ENCODE data around the gene RPS15. TPM values are rescaled to one million over a fixed set of nuclear protein-coding genes. Genes with fewer than 3 reads are reported as not detected.

RPS15 gene
- total and polyA plus RNA-seq, 2 donors (not counting 3 experiments of a cell fraction or from before 2014, with no cell fraction given), result 1,260 to 3,270 TPM

GRCh38 chr19:1399745-1400144 lies 38.5 kb upstream of the RPS15 start:
- H3K27ac ChIP-seq (ENCODE audit: insufficient read depth, low read depth, low read length), result no peak overlapping the region
- ChIA-PET POLR2A (no interaction called here), CTCF (no interaction called here)
- TF ChIP-seq POLR2A (IDR thresholded peaks at IDR 0.05; ENCODE audit: low read depth, low read length), result no peak
- TF ChIP-seq, protein P1, sequence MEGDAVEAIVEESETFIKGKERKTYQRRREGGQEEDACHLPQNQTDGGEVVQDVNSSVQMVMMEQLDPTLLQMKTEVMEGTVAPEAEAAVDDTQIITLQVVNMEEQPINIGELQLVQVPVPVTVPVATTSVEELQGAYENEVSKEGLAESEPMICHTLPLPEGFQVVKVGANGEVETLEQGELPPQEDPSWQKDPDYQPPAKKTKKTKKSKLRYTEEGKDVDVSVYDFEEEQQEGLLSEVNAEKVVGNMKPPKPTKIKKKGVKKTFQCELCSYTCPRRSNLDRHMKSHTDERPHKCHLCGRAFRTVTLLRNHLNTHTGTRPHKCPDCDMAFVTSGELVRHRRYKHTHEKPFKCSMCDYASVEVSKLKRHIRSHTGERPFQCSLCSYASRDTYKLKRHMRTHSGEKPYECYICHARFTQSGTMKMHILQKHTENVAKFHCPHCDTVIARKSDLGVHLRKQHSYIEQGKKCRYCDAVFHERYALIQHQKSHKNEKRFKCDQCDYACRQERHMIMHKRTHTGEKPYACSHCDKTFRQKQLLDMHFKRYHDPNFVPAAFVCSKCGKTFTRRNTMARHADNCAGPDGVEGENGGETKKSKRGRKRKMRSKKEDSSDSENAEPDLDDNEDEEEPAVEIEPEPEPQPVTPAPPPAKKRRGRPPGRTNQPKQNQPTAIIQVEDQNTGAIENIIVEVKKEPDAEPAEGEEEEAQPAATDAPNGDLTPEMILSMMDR (IDR thresholded peaks at IDR 0.05; ENCODE audit: extremely low read depth in 1 of 2, insufficient read depth in 1 of 2, low read depth in 1 of 2, low read length in 2 of 2), result no peak
- no peak for TF ChIP-seq POLR2AphosphoS5 (IDR thresholded peaks at IDR 0.05; ENCODE audit: insufficient read depth, low read depth, low read length)
- TF ChIP-seq MYC (IDR thresholded peaks at IDR 0.05; ENCODE audit: low read depth, low read length), result no peak
- no peak for TF ChIP-seq GATA2 (IDR thresholded peaks at IDR 0.05; ENCODE audit: insufficient read depth, insufficient read length, low read depth, low read length)
- TF ChIP-seq JUN (IDR thresholded peaks at IDR 0.05; ENCODE audit: borderline replicate concordance, insufficient read depth, insufficient read length, low read depth), result no peak
- TF ChIP-seq FOS (IDR thresholded peaks at IDR 0.05; ENCODE audit: borderline replicate concordance, insufficient read depth, low read length), result no peak
- no peak for TF ChIP-seq EZH2 (IDR thresholded peaks at IDR 0.05; ENCODE audit: borderline replicate concordance, low read depth, low read length, severe bottlenecking)
- no peaks in the 10 kb centered on the region for H3K9me1 ChIP-seq (replicated peaks; ENCODE audit: control insufficient read depth, extremely low read depth, insufficient read depth, low read length)
- H4K20me1 ChIP-seq (replicated peaks; ENCODE audit: control insufficient read depth, extremely low read depth, insufficient read depth, low read length), result no peaks in the 10 kb centered on the region
- no peak overlapping the region for H3K4me3 ChIP-seq (replicated peaks in 1 of 3; ENCODE audit: insufficient read depth in 1 of 3, low read depth in 1 of 3, low read length in 3 of 3)
- BruUV-seq (replicated peaks), result no TSS peak
- intact Hi-C loops (cut with micrococcal nuclease) (loop anchor here (10.0 kb wide), 1 partner anchor 195 kb away; the partner anchor contains the start of gene MBD3), dilution Hi-C loops (cut with MboI; ENCODE audit: extremely low pct_ligation_motif_present, low sequenced_read_pairs) (no loop called here)
- H3K27me3 ChIP-seq (ENCODE audit: control insufficient read depth in 2 of 2, insufficient read depth in 2 of 2, low read length in 2 of 2), result no peaks in the 10 kb centered on the region
- H3K9me3 ChIP-seq (replicated peaks; ENCODE audit: control insufficient read depth, insufficient read depth, low read length), result no peaks in the 10 kb centered on the region
- no peaks in the 10 kb centered on the region for H3K36me3 ChIP-seq (ENCODE audit: control insufficient read depth in 2 of 2, extremely low read depth in 1 of 2, insufficient read depth in 2 of 2, low read length in 2 of 2)
- DNase-seq (ENCODE audit: low read depth, low spot score) (no peak), FAIRE-seq (no peak)
- no peaks in the 10 kb centered on the region for H3K79me2 ChIP-seq (ENCODE audit: control insufficient read depth, insufficient read depth, low read length)
- peaks cover 12% of the 10 kb centered on the region for H3K4me1 ChIP-seq (ENCODE audit: control insufficient read depth, extremely low read depth, insufficient read depth, low read length)
- no peak overlapping the region for H3K9ac ChIP-seq (replicated peaks; ENCODE audit: extremely low read depth, insufficient read depth, low read length)
- H2AFZ ChIP-seq (ENCODE audit: low read depth, low read length), result no peak overlapping the region
- no peak overlapping the region for H3K4me2 ChIP-seq (ENCODE audit: insufficient read depth, low read length)
